HepG2 (cell line): ENCODE measurements around the gene SLC7A11.

Source experiments
- AHR ChIP-seq: IDR thresholded peaks from 2 replicates; pipeline ENCODE4 v1.6.1; 2018; ENCODE audit warnings: missing genetic modification reagents, missing compliant biosample characterization
- CTCF ChIP-seq: sonication (generic); formaldehyde crosslinking; IDR thresholded peaks from 2 replicates; pipeline ENCODE4 v1.5.0; 2020; ENCODE audit warnings: mild to moderate bottlenecking, missing genetic modification reagents, moderate library complexity
- MED8 ChIP-seq: sonication (generic); formaldehyde crosslinking; IDR thresholded peaks from 2 replicates; pipeline ENCODE4 v1.8.1; 2023; ENCODE audit warnings: mild to moderate bottlenecking, missing genetic modification reagents; ENCODE audit not compliant: insufficient replicate concordance
- PCBP2 ChIP-seq: fragments of 200-400 bp; formaldehyde crosslinking; optimal IDR thresholded peaks from 2 replicates; pipeline ENCODE3; 2018; ENCODE audit warnings: low read length, low read depth; ENCODE audit not compliant: poor library complexity, severe bottlenecking
- REST ChIP-seq, 2 experiments: IDR thresholded peaks; 2 replicates each; pipeline ENCODE4 v1.6.1; 2011 to 2012; ENCODE audit warnings: low read length in 2 of 2, borderline replicate concordance in 1 of 2, low read depth in 1 of 2, mild to moderate bottlenecking in 1 of 2, moderate library complexity in 1 of 2
- SUZ12 ChIP-seq: fragments of 150-350 bp; IDR thresholded peaks from 2 replicates; pipeline ENCODE4 v1.6.1; 2014; ENCODE audit warnings: low read depth, low read length
- ZHX1 ChIP-seq: sonication (generic); formaldehyde crosslinking; IDR thresholded peaks from 2 replicates; pipeline ENCODE4 v1.8.1; 2022; ENCODE audit warnings: low read depth, mild to moderate bottlenecking, missing genetic modification reagents
- ZNF232 ChIP-seq: sonication (generic); formaldehyde crosslinking; IDR thresholded peaks from 2 replicates; pipeline ENCODE4 v1.4.0; 2020; ENCODE audit warnings: missing genetic modification reagents, borderline replicate concordance
- ZNF33B ChIP-seq: sonication (generic); formaldehyde crosslinking; IDR thresholded peaks from 2 replicates; pipeline ENCODE4 v1.5.1; 2020; ENCODE audit warnings: mild to moderate bottlenecking, missing genetic modification reagents

GRCh38 chr4:138234248-138234647 lies 7.9 kb downstream of the SLC7A11 start:
- TF ChIP-seq REST (IDR thresholded peaks at IDR 0.05; ENCODE audit: borderline replicate concordance in 1 of 2, low read depth in 1 of 2, low read length in 2 of 2), result no peak
- no peak for TF ChIP-seq ZNF232 (CRISPR knock-in tag)
- TF ChIP-seq PCBP2, result no peak
- no peak for TF ChIP-seq ZNF33B (CRISPR knock-in tag)
- TF ChIP-seq SUZ12, result no peak
- no peak for TF ChIP-seq ZHX1
- TF ChIP-seq AHR (CRISPR knock-in tag), result no peak
- TF ChIP-seq MED8 (CRISPR knock-in tag), result no peak
- no peak for TF ChIP-seq CTCF (CRISPR knock-in tag)
